ENCODE measurements around the gene SYT8. TPM values are rescaled to one million over a fixed set of nuclear protein-coding genes. Genes with fewer than 3 reads are reported as not detected.
A peak's percentile ranks its signal among the peaks of the same experiment; 100 is the strongest.

SYT8 gene
- total and polyA plus RNA-seq, 2 of the 8 experiments (the other 6 are each of a cell fraction or from before 2014, with no cell fraction given): not detected

- Histone ChIP-seq H4K5ac (ENCODE audit: insufficient read length, low read depth, low read length) (no peak overlapping the region), H2BK15ac (ENCODE audit: low read length) (peak overlapping the region; percentile 46; the same call in 1 of the 2 replicates), H3K79me1 (ENCODE audit: low read depth, low read length) (no peaks in the 10 kb centered on the region), H4K91ac (replicated peaks; ENCODE audit: insufficient read length, low read length) (no peak overlapping the region), H3K79me2 (ENCODE audit: control insufficient read depth in 1 of 2, insufficient read depth in 2 of 2, low read length in 2 of 2) (no peaks in the 10 kb centered on the region), H3K23me2 (ENCODE audit: low read depth, low read length) (peaks cover 12% of the 10 kb centered on the region; the same call in 1 of the 2 replicates), H3K18ac (ENCODE audit: extremely low read depth, low read length) (no peak overlapping the region), H3K14ac (ENCODE audit: insufficient read length) (no peak overlapping the region), H3K9ac (replicated peaks in 1 of 4; ENCODE audit: extremely low read depth in 1 of 4, low read depth in 3 of 4, low read length in 3 of 4) (no peak overlapping the region), H2AFZ (ENCODE audit: low read length) (no peak overlapping the region), H3K4ac (replicated peaks; ENCODE audit: insufficient read length, low read depth, low read length) (no peak overlapping the region), H3K27me3 (replicated peaks in 1 of 4; ENCODE audit: control insufficient read depth in 3 of 4, extremely low read depth in 1 of 4, insufficient read depth in 3 of 4, low read length in 3 of 4) (no peaks in the 10 kb centered on the region), H3K56ac (replicated peaks; ENCODE audit: insufficient read length, low read depth, low read length) (no peak overlapping the region), H4K8ac (ENCODE audit: extremely low read depth, insufficient read depth, low read length) (no peak overlapping the region), H3K27ac (ENCODE audit: low read depth, low read length) (no peak overlapping the region), H3K4me2 (ENCODE audit: insufficient read depth in 1 of 2, low read depth in 2 of 2, low read length in 2 of 2) (no peak overlapping the region), H2BK12ac (ENCODE audit: low read depth, low read length) (peak overlapping the region; percentile 84; the same call in 1 of the 2 replicates), H3K9me3 (ENCODE audit: insufficient read depth in 2 of 2, low read depth in 1 of 2, low read length in 1 of 2) (no peaks in the 10 kb centered on the region), H2BK20ac (ENCODE audit: low read length) (no peak overlapping the region), H2BK5ac (ENCODE audit: low read depth, low read length) (0 out of 2 replicates have a peak overlapping the region, but pooled peaks have one; percentile 2), H3K4me3 (ENCODE audit: extremely low read depth in 1 of 4, insufficient read depth in 2 of 4, low read depth in 3 of 4, low read length in 4 of 4) (no peak overlapping the region), H4K20me1 (replicated peaks in 1 of 2; ENCODE audit: control insufficient read depth in 1 of 2, insufficient read depth in 2 of 2, low read length in 2 of 2) (peaks cover 0 to 2% of the 10 kb centered on the region in 2 experiments), H2AK5ac (ENCODE audit: low read depth, low read length) (no peak overlapping the region; the same call in 1 of the 2 replicates), H3K4me1 (replicated peaks in 1 of 4; ENCODE audit: control insufficient read depth in 3 of 4, insufficient read depth in 4 of 4, low read length in 3 of 4) (peaks cover 0 to 16% (median 5%) of the 10 kb centered on the region in 4 experiments; a peak in 5 of 7 replicates), H2BK120ac (replicated peaks; ENCODE audit: low read depth, low read length) (no peak overlapping the region), H3K36me3 (ENCODE audit: control insufficient read depth in 2 of 4, insufficient read depth in 4 of 4, low read length in 3 of 4) (no peaks in the 10 kb centered on the region), H3K23ac (ENCODE audit: insufficient read length) (no peak overlapping the region)
- ChIA-PET POLR2A (ENCODE audit: partially characterized antibody) (no interaction called here), CTCF (ENCODE audit: partially characterized antibody) (interaction anchor here (1.0 to 4.1 kb wide), 5 partner anchors 11 to 293 kb away, joined by 4 to 23 read pairs (median 4); no protein-coding TSS in a partner anchor)
- FAIRE-seq (no peak), DNase-seq (ENCODE audit: low read depth in 1 of 2, low spot score in 2 of 2) (no peak)
- 69% methylated on average over 23 of the region's 27 CpGs; no CpG with 5 or more reads in 1 of the 2 experiments for WGBS, 2 experiments (ENCODE audit: extremely low coverage in 1 of 2, insufficient coverage in 1 of 2, insufficient read length in 1 of 2, insufficient replicate concordance in 2 of 2, low coverage in 1 of 2, low lambda C conversion rate in 2 of 2, missing lambda C conversion rate in 1 of 2)
- TF ChIP-seq TBP (IDR thresholded peaks at IDR 0.05; ENCODE audit: low read depth, low read length) (no peak), JUN (IDR thresholded peaks at IDR 0.05; ENCODE audit: low read depth, low read length) (0 out of 2 replicates have a peak, but pooled peaks have one; percentile 23), ATF3 (IDR thresholded peaks at IDR 0.05; ENCODE audit: insufficient read depth, low read depth, low read length) (no peak), E2F6 (IDR thresholded peaks at IDR 0.05) (peak; percentile 50; the same call in 1 of the 2 replicates), CTBP2 (IDR thresholded peaks at IDR 0.05; ENCODE audit: borderline replicate concordance, insufficient read depth, insufficient read length, low read length) (peak; percentile 57), BCL11A (IDR thresholded peaks at IDR 0.05; ENCODE audit: low read depth in 2 of 2, low read length in 2 of 2) (no peak), CHD1 (IDR thresholded peaks at IDR 0.05; ENCODE audit: low read depth, low read length) (no peak), MAX (IDR thresholded peaks at IDR 0.05) (peak; percentile 62), NRF1 (IDR thresholded peaks at IDR 0.05; ENCODE audit: low read depth, low read length) (no peak), YY1 (IDR thresholded peaks at IDR 0.05; ENCODE audit: low read depth, low read length) (peak; percentile 61; the same call in 1 of the 2 replicates)
Observed at GRCh38 chr11:1863352-1864216, 28.8 kb downstream of the SYT8 start.
